ENCODE results near the gene GATAD2B.

- no peak for TF ChIP-seq POLR2A (IDR thresholded peaks at IDR 0.05)
- TF ChIP-seq EP300 (IDR thresholded peaks at IDR 0.05; ENCODE audit: low read depth): no peak
- no peak for TF ChIP-seq CTCF (IDR thresholded peaks at IDR 0.05)
Observed at GRCh38 chr1:153845158-153845557, 77.6 kb downstream of the GATAD2B start.
